ENCODE data around the gene GABARAPL1. TPM values are rescaled to one million over a fixed set of nuclear protein-coding genes. Genes with fewer than 3 reads are reported as not detected.

The GABARAPL1 gene
- total and polyA plus RNA-seq, 2 donors (not counting 1 experiment from before 2014, with no cell fraction given): 4.5 to 11.9 TPM

GRCh38 chr12:10171973-10172728 is 40.5 kb upstream of the GABARAPL1 start, which contains the start of gene OLR1:
OLR1 (minus strand) TSS chr12:10172132; CDS start chr12:10172077, 55 bp downstream.
- peaks cover 48% of the 10 kb centered on the region for H3K27me3 Mint-ChIP-seq
- H3K9me3 Mint-ChIP-seq (ENCODE audit: insufficient read depth): no peaks in the 10 kb centered on the region
- H3K4me3 ChIP-seq (ENCODE audit: control extremely low read depth in 1 of 5, extremely low read depth in 1 of 5, insufficient read depth in 1 of 5, low read depth in 2 of 5, low read length in 4 of 5): no peak within 1 kb of the TSS
- H3K36me3 ChIP-seq (replicated peaks in 1 of 2; ENCODE audit: control extremely low read depth in 1 of 2, control insufficient read depth in 1 of 2, extremely low read depth in 1 of 2, insufficient read depth in 2 of 2, low read length in 1 of 2): no peaks in the 10 kb centered on the region
- no peak within 1 kb of the TSS for H2AFZ ChIP-seq (ENCODE audit: insufficient read depth, low read depth, low read length, poor library complexity, severe bottlenecking)
- peaks cover 0 to 6% (median 4%) of the 10 kb centered on the region in 4 experiments for H3K27me3 ChIP-seq (replicated peaks in 1 of 4; ENCODE audit: control extremely low read depth in 1 of 4, control insufficient read depth in 3 of 4, insufficient read depth in 4 of 4, low read length in 3 of 4)
- no peak for ATAC-seq (ENCODE audit: low read depth)
- POLR2A ChIA-PET: no interaction called here
- no peak within 1 kb of the TSS for H3K4me2 ChIP-seq (replicated peaks; ENCODE audit: low read depth, low read length, poor library complexity, severe bottlenecking)
- intact Hi-C loops (cut with micrococcal nuclease): no loop called here
- CTCF ChIA-PET: interaction anchor here (0.5 to 1.8 kb wide), 2 partner anchors 19 to 140 kb away, joined by 3 to 4 read pairs; no protein-coding TSS in a partner anchor
- H3K79me2 ChIP-seq (ENCODE audit: control insufficient read depth, insufficient read depth, low read length): no peaks in the 10 kb centered on the region
- H3K4me3 Mint-ChIP-seq: no peak within 1 kb of the TSS
- no peaks in the 10 kb centered on the region for H4K20me1 ChIP-seq (ENCODE audit: control insufficient read depth, insufficient read depth, low read length, poor library complexity, severe bottlenecking)
- TF ChIP-seq CTCF (IDR thresholded peaks at IDR 0.05) (no peak), EZH2 (IDR thresholded peaks at IDR 0.05; ENCODE audit: borderline replicate concordance, insufficient read depth, low read depth, low read length, poor library complexity, severe bottlenecking) (no peak)
- H3K27ac Mint-ChIP-seq: no peak within 1 kb of the TSS
- no peak for DNase-seq
- no peaks in the 10 kb centered on the region for H3K4me1 Mint-ChIP-seq
- H3K9ac ChIP-seq (ENCODE audit: low read length): no peak within 1 kb of the TSS
- 53% methylated on average over 3 of the region's 7 CpGs for WGBS (ENCODE audit: insufficient coverage)
- H3K4me1 ChIP-seq (ENCODE audit: control insufficient read depth in 2 of 2, insufficient read depth in 2 of 2, low read length in 2 of 2): no peaks in the 10 kb centered on the region
- no peaks in the 10 kb centered on the region for H3K9me3 ChIP-seq (ENCODE audit: control extremely low read depth in 1 of 3, control insufficient read depth in 2 of 3, insufficient read depth in 1 of 3, low read length in 2 of 3)
- H3K27ac ChIP-seq (ENCODE audit: low read length in 2 of 2): no peak within 1 kb of the TSS

DNA sequence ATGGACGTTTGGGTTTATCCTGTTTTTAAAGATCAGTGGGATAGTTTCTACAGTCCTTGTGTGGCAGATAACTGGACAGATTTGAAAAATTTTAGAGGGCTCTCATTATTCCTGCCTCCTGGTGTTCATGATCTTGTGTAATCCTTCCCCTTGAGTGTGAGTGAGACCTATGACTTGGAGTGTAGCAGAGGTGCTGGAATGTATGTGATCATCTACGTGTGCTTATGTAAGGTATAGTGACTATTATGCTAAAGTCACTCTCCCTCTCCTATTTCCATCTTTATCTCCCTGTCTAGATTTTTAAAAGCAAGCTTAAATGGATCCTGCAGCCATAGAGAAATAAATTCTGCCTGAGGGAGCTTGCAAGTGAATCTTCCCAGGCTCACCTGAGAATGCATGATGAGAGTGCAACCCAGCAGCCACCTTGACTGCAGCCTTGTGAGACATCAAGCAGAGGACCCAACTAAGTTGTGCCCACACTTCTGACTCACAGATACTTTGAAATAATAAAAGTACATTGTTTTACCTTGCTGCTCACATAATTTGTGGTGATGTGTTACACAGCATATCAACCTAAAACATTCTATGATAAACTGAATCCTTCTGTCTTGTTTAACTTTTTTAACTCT is 37.6 kb upstream of the GABARAPL1 start:
- Mint-ChIP-seq H3K27ac (no peak overlapping the region), H3K4me3 (no peak overlapping the region), H3K9me3 (ENCODE audit: insufficient read depth) (no peaks in the 10 kb centered on the region), H3K4me1 (no peaks in the 10 kb centered on the region), H3K27me3 (peaks cover 49% of the 10 kb centered on the region)
- H4K20me1 ChIP-seq (ENCODE audit: control insufficient read depth, insufficient read depth, low read length, poor library complexity, severe bottlenecking): no peaks in the 10 kb centered on the region
- no CpG with 5 or more reads among the region's 2 CpGs for WGBS (ENCODE audit: insufficient coverage)
- H3K36me3 ChIP-seq (replicated peaks in 1 of 2; ENCODE audit: control extremely low read depth in 1 of 2, control insufficient read depth in 1 of 2, extremely low read depth in 1 of 2, insufficient read depth in 2 of 2, low read length in 1 of 2): no peaks in the 10 kb centered on the region
- H3K4me3 ChIP-seq (ENCODE audit: control extremely low read depth in 1 of 5, extremely low read depth in 1 of 5, insufficient read depth in 1 of 5, low read depth in 2 of 5, low read length in 4 of 5): no peak overlapping the region
- no peak overlapping the region for H2AFZ ChIP-seq (ENCODE audit: insufficient read depth, low read depth, low read length, poor library complexity, severe bottlenecking)
- intact Hi-C loops (cut with micrococcal nuclease): no loop called here
- POLR2A ChIA-PET: no interaction called here
- no peak for DNase-seq
- H3K27me3 ChIP-seq (replicated peaks in 1 of 4; ENCODE audit: control extremely low read depth in 1 of 4, control insufficient read depth in 3 of 4, insufficient read depth in 4 of 4, low read length in 3 of 4): peaks cover 0 to 8% (median 7%) of the 10 kb centered on the region in 4 experiments
- no peak overlapping the region for H3K9ac ChIP-seq (ENCODE audit: low read length)
- H3K27ac ChIP-seq (ENCODE audit: low read length in 2 of 2): no peak overlapping the region
- TF ChIP-seq EZH2 (IDR thresholded peaks at IDR 0.05; ENCODE audit: borderline replicate concordance, insufficient read depth, low read depth, low read length, poor library complexity, severe bottlenecking) (no peak), CTCF (IDR thresholded peaks at IDR 0.05) (no peak)
- no peak overlapping the region for H3K4me2 ChIP-seq (replicated peaks; ENCODE audit: low read depth, low read length, poor library complexity, severe bottlenecking)
- no peaks in the 10 kb centered on the region for H3K79me2 ChIP-seq (ENCODE audit: control insufficient read depth, insufficient read depth, low read length)
- no peaks in the 10 kb centered on the region for H3K9me3 ChIP-seq (ENCODE audit: control extremely low read depth in 1 of 3, control insufficient read depth in 2 of 3, insufficient read depth in 1 of 3, low read length in 2 of 3)
- ATAC-seq (ENCODE audit: low read depth): no peak
- CTCF ChIA-PET: interaction anchor here (0.5 kb wide), 1 partner anchor 311 kb away, joined by 4 read pairs; no protein-coding TSS in a partner anchor
- H3K4me1 ChIP-seq (ENCODE audit: control insufficient read depth in 2 of 2, insufficient read depth in 2 of 2, low read length in 2 of 2): no peaks in the 10 kb centered on the region
